Measurements from ENCODE around the gene TGM5. TPM values are rescaled to one million over a fixed set of nuclear protein-coding genes. Genes with fewer than 3 reads are reported as not detected.

TGM5 gene
- total and polyA plus RNA-seq, 7 donors, result 0.03 to 0.78 (median 0.06) TPM; not detected in 4

DNA sequence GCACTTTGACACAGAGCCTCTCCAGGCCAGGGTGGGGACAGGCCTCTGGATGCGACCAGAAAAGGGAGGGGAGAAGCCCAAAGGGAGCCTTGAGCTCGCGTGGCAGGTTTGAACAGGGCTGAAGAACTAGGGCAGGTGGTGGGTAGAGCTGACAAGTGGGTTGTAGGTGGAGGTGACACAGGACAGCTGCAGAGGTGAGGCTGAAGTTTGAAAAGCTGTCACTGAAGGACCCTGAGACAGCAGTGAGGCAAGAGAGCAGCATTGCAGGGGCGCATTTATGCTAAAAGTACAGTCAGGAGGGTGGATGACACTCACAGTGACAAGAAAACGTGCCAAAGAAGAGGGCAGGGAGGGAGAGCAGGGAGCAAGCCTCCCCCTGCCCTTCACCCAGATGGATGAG lies 24.1 kb downstream of the TGM5 start:
- Histone ChIP-seq H3K27ac (no peak overlapping the region), H3K4me1 (peaks cover 9% of the 10 kb centered on the region), H3K27me3 (ENCODE audit: insufficient read depth in 3 of 3, low read length in 2 of 3) (no peaks in the 10 kb centered on the region), H3K36me3 (ENCODE audit: insufficient read depth in 1 of 2, low read depth in 1 of 2) (no peaks in the 10 kb centered on the region), H3K9me3 (no peaks in the 10 kb centered on the region), H3K4me3 (no peak overlapping the region)
- TF ChIP-seq, protein P1, sequence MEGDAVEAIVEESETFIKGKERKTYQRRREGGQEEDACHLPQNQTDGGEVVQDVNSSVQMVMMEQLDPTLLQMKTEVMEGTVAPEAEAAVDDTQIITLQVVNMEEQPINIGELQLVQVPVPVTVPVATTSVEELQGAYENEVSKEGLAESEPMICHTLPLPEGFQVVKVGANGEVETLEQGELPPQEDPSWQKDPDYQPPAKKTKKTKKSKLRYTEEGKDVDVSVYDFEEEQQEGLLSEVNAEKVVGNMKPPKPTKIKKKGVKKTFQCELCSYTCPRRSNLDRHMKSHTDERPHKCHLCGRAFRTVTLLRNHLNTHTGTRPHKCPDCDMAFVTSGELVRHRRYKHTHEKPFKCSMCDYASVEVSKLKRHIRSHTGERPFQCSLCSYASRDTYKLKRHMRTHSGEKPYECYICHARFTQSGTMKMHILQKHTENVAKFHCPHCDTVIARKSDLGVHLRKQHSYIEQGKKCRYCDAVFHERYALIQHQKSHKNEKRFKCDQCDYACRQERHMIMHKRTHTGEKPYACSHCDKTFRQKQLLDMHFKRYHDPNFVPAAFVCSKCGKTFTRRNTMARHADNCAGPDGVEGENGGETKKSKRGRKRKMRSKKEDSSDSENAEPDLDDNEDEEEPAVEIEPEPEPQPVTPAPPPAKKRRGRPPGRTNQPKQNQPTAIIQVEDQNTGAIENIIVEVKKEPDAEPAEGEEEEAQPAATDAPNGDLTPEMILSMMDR (IDR thresholded peaks at IDR 0.05), result no peak
- DNase-seq (no peak), ATAC-seq (no peak)
- intact Hi-C loops (cut with DNase I), result no loop called here
- 80 to 87% (median 85%) methylated on average over 5 of the region's 5 CpGs for WGBS, 3 donors

DNA sequence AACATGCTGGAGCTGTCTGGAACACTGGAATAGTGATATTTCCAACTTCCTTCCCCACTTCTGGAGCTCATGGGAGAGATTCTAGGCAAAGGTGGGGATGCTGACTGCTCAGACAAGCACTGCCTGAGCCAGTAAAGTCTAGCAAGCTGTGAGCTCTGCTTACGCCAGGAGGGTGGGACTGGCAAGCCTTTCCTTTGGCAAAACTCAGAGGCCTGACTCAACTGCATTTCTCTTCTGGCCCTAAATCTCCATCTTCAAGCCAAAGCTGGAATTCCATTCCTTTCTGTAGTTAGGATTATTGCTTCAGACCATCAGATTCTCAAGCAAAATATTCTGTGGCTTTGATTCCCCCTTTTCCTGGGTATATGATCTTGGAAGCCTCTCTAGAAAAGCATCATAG lies 25.6 kb downstream of the TGM5 start:
- Histone ChIP-seq H3K9me3 (no peaks in the 10 kb centered on the region), H3K27me3 (ENCODE audit: insufficient read depth in 3 of 3, low read length in 2 of 3) (no peaks in the 10 kb centered on the region), H3K36me3 (ENCODE audit: insufficient read depth in 1 of 2, low read depth in 1 of 2) (no peaks in the 10 kb centered on the region), H3K4me3 (no peak overlapping the region), H3K27ac (no peak overlapping the region), H3K4me1 (peaks cover 9% of the 10 kb centered on the region)
- WGBS, 3 donors, result 56 to 78% (median 59%) methylated on average over 1 of the region's 1 CpG
- TF ChIP-seq, protein P1 (IDR thresholded peaks at IDR 0.05), result no peak
- ATAC-seq (peak in 3 of 4 donors; percentile 25 to 55 (median 40)), DNase-seq (peak; percentile 62 to 80)
- intact Hi-C loops (cut with DNase I), result no loop called here

DNA sequence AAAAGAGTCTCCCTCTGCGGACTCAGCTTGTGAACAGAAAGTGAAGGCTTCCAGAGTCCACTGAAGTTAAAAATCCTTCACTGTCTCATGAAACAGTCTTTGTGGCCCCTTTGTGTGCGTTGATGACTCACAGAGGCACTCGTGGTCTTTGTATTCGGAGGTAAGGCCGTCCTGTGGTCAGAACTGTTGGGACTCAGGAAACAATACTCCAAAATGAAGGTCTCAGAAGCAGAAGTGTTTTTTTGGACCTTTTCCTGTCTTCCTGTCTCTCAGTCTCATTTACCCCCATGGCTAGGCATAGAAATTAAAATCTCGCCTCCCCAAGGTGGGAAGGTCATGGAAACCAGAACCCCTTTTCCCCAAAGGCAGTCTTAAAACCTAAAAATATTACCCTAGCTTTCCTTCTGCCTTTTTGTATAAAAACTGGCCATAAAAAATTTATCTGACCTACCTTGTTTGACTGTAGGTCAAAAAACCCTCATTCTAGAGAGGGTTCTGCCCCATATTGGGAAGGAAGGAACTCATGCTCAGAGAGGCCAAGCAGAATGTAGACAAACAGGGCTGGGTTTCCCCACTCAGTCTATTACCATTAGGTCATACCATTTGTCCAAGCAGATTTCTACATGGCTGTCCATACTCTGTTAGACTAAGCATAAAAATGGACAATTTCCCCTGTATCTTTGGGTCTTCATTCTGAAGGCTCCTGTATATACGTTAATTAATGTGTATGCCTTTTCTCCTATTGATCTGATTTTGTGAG lies 26.8 kb downstream of the TGM5 start:
- Histone ChIP-seq H3K36me3 (ENCODE audit: insufficient read depth in 1 of 2, low read depth in 1 of 2) (no peaks in the 10 kb centered on the region), H3K9me3 (no peaks in the 10 kb centered on the region), H3K27me3 (ENCODE audit: insufficient read depth in 3 of 3, low read length in 2 of 3) (no peaks in the 10 kb centered on the region), H3K4me3 (no peak overlapping the region), H3K4me1 (peaks cover 9% of the 10 kb centered on the region), H3K27ac (no peak overlapping the region)
- TF ChIP-seq, protein P1 (IDR thresholded peaks at IDR 0.05), result no peak
- intact Hi-C loops (cut with DNase I), result no loop called here
- WGBS, 3 donors, result 84 to 87% (median 85%) methylated on average over 7 of the region's 7 CpGs
- DNase-seq (no peak), ATAC-seq (no peak)

DNA sequence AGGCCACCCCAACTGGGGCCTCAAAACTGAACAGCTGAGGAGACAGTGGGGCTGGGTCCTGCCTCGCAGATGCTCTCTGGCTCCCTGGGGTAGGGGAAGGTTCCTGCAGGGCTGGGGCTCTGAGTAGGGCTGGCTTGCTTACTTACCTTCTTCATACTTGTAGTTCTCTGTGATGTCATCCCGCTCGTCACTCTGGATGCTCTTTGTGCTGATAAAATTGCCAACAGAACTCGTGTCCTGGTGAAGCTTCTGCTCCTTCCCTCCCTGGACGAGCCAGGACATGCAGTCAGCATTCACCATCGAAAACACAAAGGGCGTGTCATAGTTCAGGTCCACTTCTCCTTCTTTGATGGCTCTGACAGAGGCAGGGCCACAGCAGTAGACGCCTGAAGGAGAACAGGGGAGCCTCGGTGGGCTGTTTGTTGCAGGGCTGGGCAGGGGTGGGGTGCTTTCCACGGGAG lies 28.0 kb downstream of the TGM5 start:
- no peak for DNase-seq
- ATAC-seq, result peak in 3 of 4 donors; percentile 7 to 27 (median 25)
- H3K9me3 ChIP-seq, result no peaks in the 10 kb centered on the region
- peak overlapping the region; percentile 80 for H3K27ac ChIP-seq
- 61 to 73% (median 63%) methylated on average over 10 of the region's 10 CpGs for WGBS, 3 donors
- intact Hi-C loops (cut with DNase I), result loop anchor here in 1 of 2 donors (1.0 kb wide), 1 partner anchor 36 kb away; no protein-coding TSS in a partner anchor
- TF ChIP-seq, protein P1 (IDR thresholded peaks at IDR 0.05), result no peak
- no peaks in the 10 kb centered on the region for H3K27me3 ChIP-seq (ENCODE audit: insufficient read depth in 3 of 3, low read length in 2 of 3)
- peaks cover 9% of the 10 kb centered on the region for H3K4me1 ChIP-seq
- H3K4me3 ChIP-seq, result no peak overlapping the region
- H3K36me3 ChIP-seq (ENCODE audit: insufficient read depth in 1 of 2, low read depth in 1 of 2), result no peaks in the 10 kb centered on the region
